Neural cell (in vitro differentiated cells): ENCODE data around the gene RGL1.

Experiments
- CTCF ChIP-seq: fragments of 450-650 bp; IDR thresholded peaks from 2 replicates; pipeline ENCODE4 v1.5.1; 2014; ENCODE audit warnings: antibody characterized with exemption, mild to moderate bottlenecking, moderate library complexity; ENCODE audit not compliant: poor library complexity, severe bottlenecking
- POLR2AphosphoS5 ChIP-seq: IDR thresholded peaks from 2 replicates; pipeline ENCODE4 v1.6.1; 2012
- SMC3 ChIP-seq: fragments of 450-650 bp; conservative IDR thresholded peaks from 2 replicates; pipeline ENCODE4 v1.6.1; 2014; ENCODE audit warnings: antibody characterized with exemption, mild to moderate bottlenecking, moderate library complexity; ENCODE audit not compliant: poor library complexity

DNA sequence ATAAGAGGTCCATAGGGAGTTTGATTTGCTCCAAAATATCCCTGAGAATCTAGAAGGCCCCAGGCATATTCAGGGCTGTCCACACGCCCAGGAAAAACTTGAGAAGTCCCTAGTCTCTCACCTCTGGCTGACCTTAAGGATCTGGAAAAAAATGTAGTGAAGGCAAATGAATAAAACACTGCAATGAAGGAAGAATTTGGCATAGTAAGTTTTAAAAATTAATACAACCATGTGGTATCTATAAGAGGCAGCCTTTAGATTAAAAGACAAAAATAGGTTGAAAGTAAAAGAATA is 141.3 kb downstream of the RGL1 start:
- TF ChIP-seq CTCF (no peak), SMC3 (no peak), POLR2AphosphoS5 (no peak)
